Activated T-cell treated with anti-CD3 and anti-CD28 coated beads, Interleukin-2, amount 50 U/mL, for 4 hours (primary cell): ENCODE results near the gene UQCRC1. TPM values are rescaled to one million over a fixed set of nuclear protein-coding genes. Genes with fewer than 3 reads are reported as not detected.
A peak's percentile ranks its signal among the peaks of the same experiment; 100 is the strongest.

Experiments
- ATAC-seq, 2 donors: fragments of 200-7000 bp; cut with Tn5 transposase; one replicate each; pipeline ENCODE4 v1.10.0; 2021
- DNase-seq: peaks from one replicate; pipeline ENCODE4 v3.0.0-alpha.2; 2020
- H3K27me3 Mint-ChIP-seq: one replicate; pipeline ENCODE4 v1.8.0; 2021; ENCODE audit warnings: low read depth, mixed read lengths
- H3K36me3 Mint-ChIP-seq: one replicate; pipeline ENCODE4 v1.8.0; 2022; ENCODE audit warnings: mixed read lengths; ENCODE audit not compliant: insufficient read depth
- H3K4me1 Mint-ChIP-seq: one replicate; pipeline ENCODE4 v1.8.0; 2021; ENCODE audit warnings: low read depth, mixed read lengths
- H3K4me3 Mint-ChIP-seq: one replicate; pipeline ENCODE4 v1.8.0; 2021; ENCODE audit warnings: mild to moderate bottlenecking, moderate library complexity, mixed read lengths
- H3K9me3 Mint-ChIP-seq: one replicate; pipeline ENCODE4 v1.8.0; 2021; ENCODE audit warnings: mixed read lengths
- total RNA-seq, 3 donors: library from RNA; stranded (reverse); gene quantifications; one replicate each; pipeline ENCODE4 v1.2.1, GENCODE V29; 2021

UQCRC1 gene
- 100 to 1,000 TPM; 178 to 200 (median 193) TPM for total RNA-seq

DNA sequence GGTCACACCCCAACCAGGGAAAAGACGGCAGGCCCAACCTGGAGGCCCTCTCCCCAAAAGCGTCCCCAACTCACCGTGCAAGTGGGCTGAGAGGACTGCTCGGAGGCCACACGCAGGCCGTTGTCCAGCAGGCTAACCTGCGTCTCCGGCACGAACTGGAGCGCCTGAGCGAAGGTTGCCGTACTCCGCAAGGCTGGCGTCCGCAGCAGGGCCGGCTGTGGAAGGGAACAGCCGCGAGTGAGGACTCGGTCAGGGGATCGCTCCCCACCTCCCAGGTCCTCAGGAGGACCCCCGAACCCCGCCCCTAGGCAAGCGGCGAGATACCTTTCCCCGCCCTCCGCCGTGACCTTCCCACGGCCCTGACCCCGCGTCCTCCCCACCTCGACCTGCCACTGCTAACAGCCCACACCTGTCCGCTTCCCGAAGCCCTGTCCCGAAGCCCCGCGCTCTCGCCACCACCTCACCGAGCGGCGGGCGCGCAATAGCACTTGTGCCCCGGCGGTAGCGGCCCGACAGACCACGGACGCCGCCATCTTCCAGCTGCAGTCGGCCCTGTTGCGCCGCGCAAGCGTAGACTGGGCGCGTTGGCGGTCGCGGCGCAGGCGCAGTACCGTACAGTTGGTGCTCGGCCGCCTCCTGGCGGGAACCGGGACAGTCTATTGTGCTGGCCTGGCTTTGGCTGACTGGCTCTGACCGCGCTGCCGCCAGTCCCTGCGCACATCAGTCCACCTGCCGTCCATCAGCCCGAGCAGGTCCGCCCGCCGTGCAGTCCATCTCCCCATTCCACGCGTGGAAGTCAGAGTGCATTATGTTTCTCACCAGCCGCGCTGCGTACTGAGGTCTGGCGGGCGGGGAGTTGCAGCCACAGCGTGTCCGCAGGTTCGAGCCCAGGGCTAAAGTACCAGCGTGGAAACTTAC, at the start of gene UQCRC1:
UQCRC1 (minus strand) TSS at position 559 of the 918 bp plus-strand sequence; CDS start at position 533, 26 bp downstream.
- ATAC-seq (peak; percentile 97 to 98), DNase-seq (peak; percentile 88)
- H3K4me1 Mint-ChIP-seq = peaks cover 20% of the 10 kb centered on the region
- H3K27me3 Mint-ChIP-seq = no peaks in the 10 kb centered on the region
- H3K36me3 Mint-ChIP-seq = peaks cover 10% of the 10 kb centered on the region
- peak within 1 kb of the TSS; percentile 98 for H3K4me3 Mint-ChIP-seq
- H3K9me3 Mint-ChIP-seq = no peaks in the 10 kb centered on the region

DNA sequence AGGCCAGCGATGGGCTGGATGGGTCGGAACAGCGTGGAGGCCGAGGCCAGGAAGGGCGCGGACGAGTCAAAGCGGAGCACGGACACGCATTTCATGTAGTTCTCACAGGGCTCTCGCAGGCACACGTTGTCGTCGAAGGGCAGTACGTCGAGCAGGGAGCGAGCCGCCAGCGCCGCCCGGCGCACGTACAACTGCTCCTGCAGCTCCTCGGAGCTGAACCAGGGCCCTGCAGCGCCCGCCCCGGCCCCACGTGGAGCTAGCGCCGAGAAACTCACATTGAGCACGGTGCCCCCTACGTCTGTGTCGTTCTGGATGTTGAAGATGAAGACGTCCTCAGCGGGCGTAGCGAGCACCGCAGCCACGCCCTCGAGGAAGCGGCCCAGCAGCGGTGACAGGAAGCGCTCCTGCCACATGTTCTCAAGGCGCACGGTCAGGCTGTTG, 47.4 kb upstream of the UQCRC1 start:
- peaks cover 9% of the 10 kb centered on the region for H3K27me3 Mint-ChIP-seq
- H3K9me3 Mint-ChIP-seq = no peaks in the 10 kb centered on the region
- H3K4me1 Mint-ChIP-seq = peaks cover 14% of the 10 kb centered on the region
- H3K4me3 Mint-ChIP-seq = peak overlapping the region; percentile 77
- DNase-seq = peak; percentile 22
- no peaks in the 10 kb centered on the region for H3K36me3 Mint-ChIP-seq
- peak in 1 of 2 donors; percentile 2 for ATAC-seq

DNA sequence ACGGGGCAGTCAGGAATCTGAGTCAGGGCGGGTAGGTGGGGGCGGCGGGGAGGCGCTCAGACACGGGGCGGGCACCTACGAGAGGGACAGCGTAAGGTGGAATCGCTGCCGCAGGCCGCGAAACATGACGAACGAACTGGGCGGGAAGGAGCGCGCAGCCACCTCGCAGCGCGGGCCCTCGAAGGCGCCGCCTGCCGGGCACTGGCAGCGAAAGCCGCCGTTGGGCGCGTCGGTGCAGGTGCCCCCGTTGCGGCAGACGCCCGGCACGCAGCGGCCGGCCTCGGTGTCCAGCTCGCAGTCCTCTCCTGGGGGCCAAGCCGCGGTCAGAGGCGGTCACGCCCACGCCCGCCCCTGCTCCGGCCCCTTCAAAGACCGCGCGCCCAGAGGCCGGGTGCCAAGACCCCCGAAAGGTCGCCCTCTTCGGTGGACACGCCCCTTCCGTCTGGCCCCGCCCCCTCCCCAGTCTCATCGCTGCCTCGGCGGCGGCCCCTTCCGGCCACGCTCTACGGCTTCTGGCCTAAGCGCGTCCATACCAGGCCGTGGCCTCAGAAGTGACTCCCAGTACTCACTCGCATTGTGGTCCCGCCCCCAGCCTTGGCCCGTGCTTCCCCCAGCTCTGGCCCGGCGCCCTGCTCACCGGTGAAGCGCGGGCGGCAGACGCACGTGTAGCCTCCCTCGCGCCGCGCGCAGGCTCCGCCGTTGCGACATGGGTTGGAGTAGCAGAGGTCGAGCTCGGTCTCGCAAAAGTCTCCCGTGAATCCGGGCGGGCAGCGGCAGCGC, 46.8 kb upstream of the UQCRC1 start:
- no peaks in the 10 kb centered on the region for H3K36me3 Mint-ChIP-seq
- DNase-seq = peak; percentile 82
- H3K4me3 Mint-ChIP-seq = peak overlapping the region; percentile 78
- peaks cover 12% of the 10 kb centered on the region for H3K4me1 Mint-ChIP-seq
- no peaks in the 10 kb centered on the region for H3K9me3 Mint-ChIP-seq
- peak; percentile 85 to 88 for ATAC-seq
- peaks cover 7% of the 10 kb centered on the region for H3K27me3 Mint-ChIP-seq

DNA sequence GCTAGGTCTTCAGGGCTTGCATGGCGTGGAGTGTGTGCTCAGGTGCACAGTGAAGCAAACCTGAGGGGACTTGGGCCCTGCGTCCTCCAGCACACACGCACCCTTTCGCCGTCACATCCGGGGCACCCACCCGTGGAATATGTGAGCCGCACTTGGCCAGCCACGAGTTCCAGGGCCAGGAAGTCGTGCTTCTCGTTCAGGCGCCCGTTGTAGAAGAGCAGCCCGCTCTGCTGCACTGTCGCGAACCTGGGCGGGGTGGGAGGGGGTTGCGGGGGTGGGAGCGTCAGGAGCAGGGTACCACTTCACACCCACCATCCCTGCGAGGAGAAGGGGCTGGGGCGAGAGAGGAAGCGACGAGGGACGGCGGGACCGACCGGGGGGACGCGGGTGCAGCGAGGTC, 46.2 kb upstream of the UQCRC1 start:
- Mint-ChIP-seq H3K27me3 (peaks cover 7% of the 10 kb centered on the region), H3K4me1 (peaks cover 12% of the 10 kb centered on the region), H3K9me3 (no peaks in the 10 kb centered on the region)

DNA sequence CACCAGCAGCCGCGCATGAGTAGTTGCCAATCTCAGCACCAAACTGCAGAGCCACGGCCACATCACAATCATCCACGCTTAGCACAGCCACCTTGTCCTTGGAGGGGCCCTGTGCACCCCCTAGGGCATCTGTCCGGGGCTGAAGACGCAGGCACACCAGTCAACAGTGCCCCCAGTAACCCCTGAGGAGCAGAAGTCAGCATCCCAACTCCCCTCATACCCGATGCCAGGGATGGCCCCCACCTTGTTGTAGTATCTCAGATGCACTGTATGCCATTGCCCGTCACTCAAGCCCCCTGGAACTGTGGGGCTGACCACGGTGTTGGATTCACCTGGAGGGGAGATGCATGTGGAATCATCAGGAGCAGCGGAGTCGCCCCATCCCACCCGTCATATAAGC, 45.6 kb upstream of the UQCRC1 start:
- Mint-ChIP-seq H3K4me3 (peak overlapping the region; percentile 78), H3K36me3 (no peaks in the 10 kb centered on the region), H3K27me3 (peaks cover 7% of the 10 kb centered on the region), H3K4me1 (peaks cover 12% of the 10 kb centered on the region), H3K9me3 (no peaks in the 10 kb centered on the region)
- ATAC-seq = no peak
- no peak for DNase-seq

More for the DNA sequence above, 46.2 kb upstream of the UQCRC1 start:
- Mint-ChIP-seq H3K4me3 (peak overlapping the region; percentile 78), H3K36me3 (no peaks in the 10 kb centered on the region)
- ATAC-seq (peak; percentile 26 to 27), DNase-seq (peak; percentile 56)

DNA sequence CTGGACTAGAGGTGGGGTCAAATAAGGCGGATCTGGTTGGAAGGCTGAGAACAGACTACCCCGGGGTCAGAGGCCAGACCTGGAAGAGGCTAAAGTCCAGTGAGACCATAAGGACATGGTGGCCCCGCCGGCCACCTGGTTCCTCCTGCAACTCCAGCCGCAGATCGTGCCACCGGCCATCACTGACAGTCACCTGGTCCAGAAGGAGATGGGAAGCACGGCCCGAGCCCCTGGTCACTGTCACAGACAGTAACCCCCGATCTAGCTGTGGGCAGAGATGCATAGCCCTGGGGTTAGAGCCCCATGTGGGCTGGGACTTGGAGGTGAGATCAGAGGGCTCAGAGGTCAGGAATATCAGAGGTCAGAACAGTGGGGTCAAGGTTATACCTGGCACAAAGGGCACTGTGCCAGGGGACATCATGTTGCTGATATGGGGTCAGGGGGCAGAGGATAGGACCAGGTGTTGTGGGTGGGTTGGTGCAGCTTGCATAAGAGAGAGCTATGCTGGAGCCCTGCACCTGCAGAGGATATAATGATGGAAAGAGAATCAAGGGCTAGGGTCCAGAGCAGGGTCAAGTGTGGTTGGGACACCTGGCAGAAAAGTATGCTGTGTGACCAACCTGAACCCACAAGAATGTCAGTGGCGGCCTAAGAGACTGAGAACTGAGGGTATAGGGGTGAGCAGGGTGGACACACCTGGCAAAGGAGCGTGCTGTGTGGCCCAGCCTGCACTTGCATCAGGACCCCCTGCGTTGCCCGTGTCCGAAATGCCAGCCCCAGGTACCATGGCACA, 43.7 kb upstream of the UQCRC1 start:
- no peaks in the 10 kb centered on the region for H3K9me3 Mint-ChIP-seq
- H3K36me3 Mint-ChIP-seq = no peaks in the 10 kb centered on the region
- H3K4me3 Mint-ChIP-seq = no peak overlapping the region
- no peak for ATAC-seq
- peaks cover 11% of the 10 kb centered on the region for H3K4me1 Mint-ChIP-seq
- no peak for DNase-seq
- no peaks in the 10 kb centered on the region for H3K27me3 Mint-ChIP-seq

DNA sequence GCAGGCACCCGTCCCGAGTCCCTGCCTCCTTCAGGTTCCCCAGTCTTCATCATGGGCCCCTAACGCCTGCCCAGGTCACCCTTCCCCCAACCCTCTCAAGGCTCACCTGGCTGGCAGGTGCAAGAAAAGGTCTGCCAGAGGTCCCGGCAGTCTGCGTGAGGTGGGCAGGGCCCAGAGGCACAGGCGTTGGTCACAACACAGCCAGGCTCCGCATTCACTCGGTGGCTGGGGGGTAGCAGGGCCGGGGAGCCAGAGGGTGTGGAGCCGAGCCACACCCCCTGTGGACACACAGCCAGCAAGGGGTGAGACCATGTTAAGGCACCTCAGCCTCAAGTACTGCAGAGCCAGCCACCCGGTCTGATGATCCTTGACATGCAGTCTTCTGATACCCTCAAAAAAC, 42.3 kb upstream of the UQCRC1 start:
- no peaks in the 10 kb centered on the region for H3K36me3 Mint-ChIP-seq
- H3K9me3 Mint-ChIP-seq = no peaks in the 10 kb centered on the region
- no peak overlapping the region for H3K4me3 Mint-ChIP-seq
- H3K27me3 Mint-ChIP-seq = no peaks in the 10 kb centered on the region
- H3K4me1 Mint-ChIP-seq = peaks cover 6% of the 10 kb centered on the region
- DNase-seq = no peak
- no peak for ATAC-seq

DNA sequence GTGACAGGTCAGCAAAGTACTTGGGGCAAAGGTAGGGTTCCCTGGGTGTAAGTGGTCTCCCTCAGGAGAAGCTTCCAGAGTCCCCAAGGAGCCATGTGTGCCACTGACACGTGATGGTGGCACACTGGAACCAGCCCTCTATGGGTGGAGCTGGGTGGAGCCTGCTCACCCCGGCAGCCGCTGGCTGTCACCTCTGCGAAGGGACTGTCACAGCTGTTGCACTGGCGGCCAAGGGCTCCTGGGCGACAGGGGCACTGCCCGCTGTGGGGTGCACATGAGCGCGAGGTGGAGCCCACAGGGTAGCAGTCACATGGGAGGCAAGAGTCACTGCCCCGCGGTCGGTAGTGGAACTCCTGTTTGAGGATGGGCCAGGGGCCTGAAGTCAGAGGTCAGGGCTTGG, 41.3 kb upstream of the UQCRC1 start:
- DNase-seq (no peak), ATAC-seq (no peak)
- Mint-ChIP-seq H3K4me1 (peaks cover 6% of the 10 kb centered on the region), H3K36me3 (no peaks in the 10 kb centered on the region), H3K9me3 (no peaks in the 10 kb centered on the region), H3K4me3 (no peak overlapping the region), H3K27me3 (no peaks in the 10 kb centered on the region)

DNA sequence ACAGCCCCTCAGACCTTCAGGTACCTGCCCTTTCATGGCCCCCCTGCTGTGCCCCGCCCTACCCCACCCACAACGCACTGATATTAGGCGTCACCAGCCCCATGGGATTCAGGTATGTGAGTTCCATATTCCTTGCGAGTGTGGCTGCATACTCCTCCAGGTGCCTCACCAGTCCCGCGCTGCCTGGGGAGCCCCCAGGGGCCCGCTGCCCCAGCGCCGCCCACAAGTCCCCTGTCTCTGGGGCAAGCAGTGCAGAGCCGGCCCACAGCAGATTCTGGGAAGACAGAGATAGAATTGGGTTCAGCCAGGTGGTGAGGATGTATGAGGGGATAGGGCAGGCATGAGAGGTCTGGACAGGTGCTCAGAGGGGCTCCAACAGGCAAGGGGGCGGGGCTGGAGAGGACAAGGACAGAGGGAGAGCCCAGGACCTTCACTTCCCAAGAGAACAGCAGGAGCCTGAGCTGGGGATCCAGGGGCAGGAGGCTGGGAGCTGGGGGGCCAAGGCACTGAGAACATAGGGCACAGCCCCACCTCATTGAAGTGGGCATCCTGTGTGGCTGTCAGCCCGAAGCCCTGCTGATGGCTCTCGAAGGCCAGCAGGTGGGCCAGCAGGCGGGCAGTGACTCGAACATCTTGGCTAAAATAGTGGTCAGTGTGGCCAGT, 38.9 kb upstream of the UQCRC1 start:
- ATAC-seq (no peak), DNase-seq (no peak)
- Mint-ChIP-seq H3K27me3 (no peaks in the 10 kb centered on the region), H3K9me3 (no peaks in the 10 kb centered on the region), H3K4me3 (no peak overlapping the region), H3K36me3 (no peaks in the 10 kb centered on the region), H3K4me1 (no peaks in the 10 kb centered on the region)

DNA sequence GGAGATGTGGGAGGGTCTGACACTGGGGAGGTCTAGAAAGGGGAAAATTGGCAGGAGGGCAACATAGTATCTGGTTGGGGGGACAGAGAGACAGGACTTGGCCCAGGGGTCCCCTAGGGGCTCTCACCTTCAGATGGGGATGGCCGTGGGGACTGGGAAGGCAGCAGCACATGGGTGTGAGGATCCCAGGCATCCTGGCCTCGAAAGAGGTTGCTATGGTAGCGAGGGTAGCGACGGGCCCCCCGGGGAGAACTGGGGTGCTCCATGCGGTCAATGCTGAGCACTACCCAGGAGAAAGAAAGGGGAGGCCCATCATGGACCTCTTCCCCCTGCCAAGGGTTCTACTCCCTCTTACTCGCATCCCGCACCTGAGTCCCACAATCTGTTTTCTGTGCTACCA, 38.3 kb upstream of the UQCRC1 start:
- no peak for ATAC-seq
- Mint-ChIP-seq H3K36me3 (no peaks in the 10 kb centered on the region), H3K4me1 (no peaks in the 10 kb centered on the region), H3K9me3 (no peaks in the 10 kb centered on the region), H3K27me3 (no peaks in the 10 kb centered on the region), H3K4me3 (no peak overlapping the region)
- DNase-seq = no peak

DNA sequence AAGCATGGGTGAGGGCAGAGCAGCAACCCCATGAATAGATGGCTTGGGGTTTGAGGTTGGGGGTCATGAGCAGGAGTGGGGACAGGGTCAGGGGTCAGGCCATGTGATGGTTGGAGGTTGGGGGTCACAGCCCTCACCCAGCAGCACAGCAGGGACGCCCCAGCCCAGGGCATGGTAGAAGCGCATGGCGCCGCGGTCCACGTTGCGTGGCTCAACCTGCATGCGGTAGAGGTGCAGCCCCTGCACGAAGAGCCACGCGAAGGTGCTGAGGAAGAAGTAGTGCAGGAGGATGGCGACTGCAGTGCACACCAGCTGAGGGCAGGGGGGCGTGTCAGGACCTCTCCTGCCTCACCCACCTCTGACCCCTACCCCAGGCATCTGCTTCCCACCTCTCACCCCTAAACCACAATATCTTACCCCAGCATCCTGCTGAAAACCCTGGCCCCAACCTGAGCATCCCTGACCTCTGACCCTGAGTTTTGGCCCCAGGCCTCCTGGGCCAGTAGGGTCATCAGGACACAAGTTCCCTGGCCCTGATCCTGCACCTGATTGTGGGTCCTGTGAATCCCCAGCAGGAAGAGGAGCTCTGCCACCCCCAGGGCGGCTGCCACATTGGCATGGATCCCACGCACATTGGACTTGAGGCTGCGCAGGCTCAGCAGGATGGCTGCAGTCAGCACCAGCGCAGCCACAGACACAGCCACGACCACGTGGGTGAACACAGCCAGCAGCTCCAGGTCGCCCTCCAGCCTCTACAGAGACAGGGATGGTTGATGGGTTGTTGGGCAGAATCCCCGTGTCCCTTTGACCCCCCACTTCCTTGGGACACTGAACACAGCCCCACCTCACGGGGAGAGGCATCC, 35.7 kb upstream of the UQCRC1 start:
- DNase-seq = no peak
- H3K4me1 Mint-ChIP-seq = no peaks in the 10 kb centered on the region
- ATAC-seq = no peak
- H3K4me3 Mint-ChIP-seq = no peak overlapping the region
- H3K36me3 Mint-ChIP-seq = no peaks in the 10 kb centered on the region
- no peaks in the 10 kb centered on the region for H3K27me3 Mint-ChIP-seq
- no peaks in the 10 kb centered on the region for H3K9me3 Mint-ChIP-seq

DNA sequence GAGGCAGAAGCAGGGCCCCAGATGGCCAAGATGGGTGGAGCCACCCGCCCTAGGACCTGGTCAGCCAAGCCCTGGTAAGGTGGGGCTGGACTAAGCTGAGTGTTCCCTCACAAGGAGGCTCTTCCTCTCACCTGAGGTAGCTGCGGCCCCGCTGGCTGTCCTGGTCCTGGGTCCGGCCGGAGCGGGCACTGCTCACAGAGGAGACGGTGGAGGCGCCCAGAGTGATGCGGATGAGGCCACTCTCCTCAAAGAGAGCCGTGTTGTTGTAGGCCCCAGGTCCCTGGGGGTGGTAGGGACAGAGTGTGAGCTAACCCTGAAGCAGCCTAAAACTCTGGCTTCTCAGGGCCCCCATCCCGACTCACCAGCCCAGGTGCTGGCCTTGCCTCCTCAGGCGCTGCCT, 33.2 kb upstream of the UQCRC1 start:
- no peaks in the 10 kb centered on the region for H3K9me3 Mint-ChIP-seq
- DNase-seq = no peak
- H3K4me3 Mint-ChIP-seq = no peak overlapping the region
- no peaks in the 10 kb centered on the region for H3K27me3 Mint-ChIP-seq
- ATAC-seq = no peak
- no peaks in the 10 kb centered on the region for H3K4me1 Mint-ChIP-seq
- H3K36me3 Mint-ChIP-seq = no peaks in the 10 kb centered on the region

DNA sequence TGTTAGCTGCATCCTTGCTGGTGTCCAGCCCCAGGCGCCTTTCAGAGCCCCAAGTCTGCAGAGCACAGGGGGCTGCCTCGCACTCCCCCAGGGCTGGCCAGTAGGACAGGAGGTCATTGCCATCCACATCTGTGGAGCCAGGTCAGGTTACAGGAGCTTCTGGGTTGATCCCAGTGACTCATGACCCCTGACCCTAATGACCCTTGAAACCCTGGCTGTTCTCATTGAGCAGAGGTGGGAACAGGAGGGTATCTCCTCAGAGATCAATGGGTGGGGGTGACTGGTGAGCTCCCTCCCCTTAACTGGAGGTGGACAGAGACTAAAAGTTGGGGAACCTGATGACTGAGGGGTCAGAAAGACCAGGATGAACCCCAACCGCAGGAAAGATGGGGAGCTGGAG, 31.9 kb upstream of the UQCRC1 start:
- Mint-ChIP-seq H3K36me3 (no peaks in the 10 kb centered on the region), H3K4me3 (no peak overlapping the region), H3K4me1 (no peaks in the 10 kb centered on the region), H3K9me3 (no peaks in the 10 kb centered on the region), H3K27me3 (no peaks in the 10 kb centered on the region)
- no peak for DNase-seq
- ATAC-seq = no peak
